PC-9 (cell line): ENCODE measurements around the gene ZEB2. TPM values are rescaled to one million over a fixed set of nuclear protein-coding genes. Genes with fewer than 3 reads are reported as not detected.

Experiments used
- BruUV-seq: library from RNA; stranded (reverse); fragments of 400-500 nt; replicated peaks from 2 replicates; lab custom pipeline; 2021; lab: Mats Ljungman, UMichigan
- CTCF ChIA-PET: fragments of 300-600 bp; sonication (Branson Sonifier 250); formaldehyde crosslinking; loops from one replicate; lab custom pipeline; 2022; ENCODE audit warnings: antibody characterized with exemption; lab: Charles Lee
- POLR2A ChIA-PET: fragments of 300-600 bp; sonication (Branson Sonifier 250); formaldehyde crosslinking; loops from one replicate; lab custom pipeline; 2022; ENCODE audit warnings: antibody characterized with exemption; ENCODE audit not compliant: unreplicated experiment; lab: Charles Lee
- DNase-seq, 2 experiments: peaks; one replicate each; pipeline versions ENCODE4 v3.0.0 to v3.0.0-alpha.2; 2015 to 2022; ENCODE audit warnings: mixed read lengths in 1 of 2
- H2AFZ ChIP-seq: fragments of 200-600 bp; sonication (generic); 2 replicates; pipeline ENCODE4 v1.8.1; 2017; ENCODE audit warnings: antibody characterized with exemption
- H3F3A ChIP-seq: fragments of 200-600 bp; sonication (generic); 2 replicates; pipeline ENCODE4 v1.8.1; 2017; ENCODE audit warnings: antibody characterized with exemption, mild to moderate bottlenecking, low read depth; ENCODE audit not compliant: insufficient read depth
- H3K27ac ChIP-seq: fragments of 200-600 bp; sonication (generic); 2 replicates; pipeline ENCODE4 v1.6.1; 2016; ENCODE audit warnings: mixed run types
- H3K27me3 ChIP-seq: fragments of 200-600 bp; sonication (generic); 2 replicates; pipeline ENCODE4 v1.6.1; 2016; ENCODE audit warnings: low read depth, mixed run types; ENCODE audit not compliant: insufficient read depth
- H3K36me3 ChIP-seq: fragments of 200-600 bp; sonication (generic); 2 replicates; pipeline ENCODE4 v1.6.1; 2016; ENCODE audit warnings: low read depth, mixed run types
- H3K4me1 ChIP-seq: fragments of 200-600 bp; sonication (generic); replicated peaks from 2 replicates; pipeline ENCODE4 v1.6.1; 2016; ENCODE audit warnings: mixed run types; ENCODE audit not compliant: insufficient read depth
- H3K4me2 ChIP-seq: fragments of 200-600 bp; sonication (generic); 2 replicates; pipeline ENCODE4 v1.6.1; 2017; ENCODE audit warnings: mixed run types
- H3K4me3 ChIP-seq: fragments of 200-600 bp; sonication (generic); 2 replicates; pipeline ENCODE4 v1.6.1; 2016; ENCODE audit warnings: mixed run types
- H3K79me2 ChIP-seq: fragments of 200-600 bp; sonication (generic); 2 replicates; pipeline ENCODE4 v1.6.1; 2017; ENCODE audit warnings: low read depth, mixed run types
- H3K9me2 ChIP-seq: fragments of 200-600 bp; sonication (generic); 2 replicates; pipeline ENCODE4 v1.8.1; 2017; ENCODE audit warnings: mild to moderate bottlenecking; ENCODE audit not compliant: insufficient read depth
- H3K9me3 ChIP-seq: fragments of 200-600 bp; sonication (generic); 2 replicates; pipeline ENCODE4 v1.8.1; 2016; ENCODE audit warnings: low read depth; ENCODE audit not compliant: insufficient read depth
- H4K20me1 ChIP-seq: fragments of 200-600 bp; sonication (generic); 2 replicates; pipeline ENCODE4 v1.8.1; 2017; ENCODE audit not compliant: insufficient read depth
- CTCF ChIP-seq: fragments of 200-600 bp; sonication (generic); conservative IDR thresholded peaks from 2 replicates; pipeline ENCODE4 v1.6.1; 2017; ENCODE audit warnings: mixed run types, antibody characterized with exemption, mild to moderate bottlenecking, moderate library complexity
- EZH2 ChIP-seq: fragments of 200-600 bp; sonication (generic); IDR thresholded peaks from 2 replicates; pipeline ENCODE4 v1.8.0; 2017; ENCODE audit warnings: antibody characterized with exemption, low read depth
- intact Hi-C: fragments of 100-400 bp; cut with micrococcal nuclease; formaldehyde crosslinking; loops from one replicate; pipeline ENCODE4 v1.10.0; 2022; ENCODE audit not compliant: unreplicated experiment
- total RNA-seq: library from RNA; stranded (reverse); gene quantifications from 2 replicates; pipeline ENCODE4 v1.2.3, GENCODE V29; 2021

The ZEB2 gene
- total RNA-seq, 1 experiment from 2014 or later = 0.09 TPM

- no peak overlapping the region for H3K4me3 ChIP-seq
- no peaks in the 10 kb centered on the region for H3F3A ChIP-seq
- no peak for DNase-seq
- peaks cover 4% of the 10 kb centered on the region; the same call in 1 of the 2 replicates for H3K9me2 ChIP-seq
- no peaks in the 10 kb centered on the region for H3K36me3 ChIP-seq
- no peak overlapping the region for H3K4me2 ChIP-seq
- BruUV-seq = no TSS peak
- POLR2A ChIA-PET = no interaction called here
- no peak for TF ChIP-seq CTCF
- TF ChIP-seq EZH2 = no peak
- intact Hi-C loops = no loop called here
- H3K9me3 ChIP-seq = no peaks in the 10 kb centered on the region
- no peaks in the 10 kb centered on the region for H3K27me3 ChIP-seq
- H3K4me1 ChIP-seq = peaks cover 5% of the 10 kb centered on the region; the same call in 1 of the 2 replicates
- H3K27ac ChIP-seq = no peak overlapping the region
- CTCF ChIA-PET = interaction anchor here (0.7 kb wide), 1 partner anchor 869 kb away, joined by 15 read pairs; no protein-coding TSS in a partner anchor
- H4K20me1 ChIP-seq = no peaks in the 10 kb centered on the region
- H2AFZ ChIP-seq = no peak overlapping the region
- no peaks in the 10 kb centered on the region for H3K79me2 ChIP-seq
Observed at GRCh38 chr2:144438801-144439631, 80.9 kb downstream of the ZEB2 start.

GRCh38 chr2:144437636-144438035 lies 82.3 kb downstream of the ZEB2 start:
- Histone ChIP-seq H3K79me2 (no peaks in the 10 kb centered on the region), H3K4me2 (no peak overlapping the region), H3K27ac (no peak overlapping the region), H4K20me1 (no peaks in the 10 kb centered on the region), H3K9me2 (peaks cover 4% of the 10 kb centered on the region; the same call in 1 of the 2 replicates), H3K9me3 (no peaks in the 10 kb centered on the region), H2AFZ (no peak overlapping the region), H3K4me3 (no peak overlapping the region), H3F3A (no peaks in the 10 kb centered on the region), H3K27me3 (no peaks in the 10 kb centered on the region), H3K4me1 (peaks cover 5% of the 10 kb centered on the region; the same call in 1 of the 2 replicates), H3K36me3 (no peaks in the 10 kb centered on the region)
- BruUV-seq = no TSS peak
- CTCF ChIA-PET = no interaction called here
- DNase-seq = no peak
- POLR2A ChIA-PET = no interaction called here
- TF ChIP-seq CTCF (no peak), EZH2 (no peak)
- intact Hi-C loops = no loop called here

GRCh38 chr2:144434425-144435222 lies 85.3 kb downstream of the ZEB2 start:
- TF ChIP-seq CTCF (no peak), EZH2 (no peak)
- no peak overlapping the region for H3K27ac ChIP-seq
- CTCF ChIA-PET = no interaction called here
- H3K9me2 ChIP-seq = peaks cover 4% of the 10 kb centered on the region; the same call in 1 of the 2 replicates
- H3F3A ChIP-seq = no peaks in the 10 kb centered on the region
- H3K4me1 ChIP-seq = peaks cover 5% of the 10 kb centered on the region; the same call in 1 of the 2 replicates
- POLR2A ChIA-PET = no interaction called here
- H3K9me3 ChIP-seq = no peaks in the 10 kb centered on the region
- intact Hi-C loops = no loop called here
- H2AFZ ChIP-seq = no peak overlapping the region
- BruUV-seq = no TSS peak
- H4K20me1 ChIP-seq = no peaks in the 10 kb centered on the region
- no peaks in the 10 kb centered on the region for H3K27me3 ChIP-seq
- no peaks in the 10 kb centered on the region for H3K79me2 ChIP-seq
- no peaks in the 10 kb centered on the region for H3K36me3 ChIP-seq
- H3K4me3 ChIP-seq = no peak overlapping the region
- no peak for DNase-seq
- H3K4me2 ChIP-seq = no peak overlapping the region
